AG09319 (cell line): ENCODE results near the gene POU2F3.
A peak's percentile ranks its signal among the peaks of the same experiment; 100 is the strongest.

Experiments
- DNase-seq: peaks from one replicate; pipeline ENCODE4 v3.0.0-alpha.2; 2010; ENCODE audit warnings: low read depth; ENCODE audit errors: extremely low read depth
- CTCF ChIP-seq: IDR thresholded peaks from 2 replicates; pipeline ENCODE4 v1.5.1; 2011; ENCODE audit warnings: low read depth, mild to moderate bottlenecking, inconsistent platforms, low read length, moderate library complexity

Gene POU2F3

DNA sequence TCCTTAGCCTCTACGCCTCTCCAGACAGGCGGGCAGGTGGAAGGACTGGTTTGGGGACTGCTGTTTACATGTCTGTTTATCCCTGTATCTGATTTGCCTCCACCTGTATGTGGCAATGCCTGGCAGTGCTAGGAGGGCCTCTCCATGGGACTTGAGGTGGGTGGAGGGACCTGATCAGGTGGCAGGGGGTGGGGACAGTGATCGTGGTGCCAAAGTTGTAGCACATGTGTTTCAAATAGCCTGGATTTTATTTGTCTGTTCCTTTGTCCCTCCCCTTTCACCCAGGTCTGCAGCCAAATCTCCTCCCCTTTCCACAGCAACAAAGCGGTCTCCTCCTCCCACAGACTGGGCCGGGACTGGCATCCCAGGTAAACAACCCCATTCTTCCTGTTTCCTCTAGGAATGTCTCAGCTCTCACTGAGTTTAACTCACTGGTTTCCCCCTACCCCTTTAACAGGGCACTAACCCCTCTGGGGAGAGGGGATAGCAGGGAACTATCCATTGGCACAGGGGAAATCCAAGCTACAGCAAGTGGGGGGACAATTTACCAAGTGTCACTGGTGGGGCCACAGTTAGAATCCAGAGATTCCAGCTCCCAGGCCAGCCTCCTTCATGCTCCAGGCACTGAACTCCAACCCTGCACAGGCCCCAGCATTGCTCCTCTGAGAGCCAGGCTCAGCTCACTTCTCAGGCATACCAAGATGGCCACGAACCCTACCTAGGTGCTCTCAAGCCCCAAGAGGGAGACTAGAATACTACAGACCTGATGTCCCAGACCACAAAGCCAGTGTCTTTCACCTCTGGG lies 62.3 kb downstream of the POU2F3 start:
- TF ChIP-seq CTCF = no peak
- no peak for DNase-seq

DNA sequence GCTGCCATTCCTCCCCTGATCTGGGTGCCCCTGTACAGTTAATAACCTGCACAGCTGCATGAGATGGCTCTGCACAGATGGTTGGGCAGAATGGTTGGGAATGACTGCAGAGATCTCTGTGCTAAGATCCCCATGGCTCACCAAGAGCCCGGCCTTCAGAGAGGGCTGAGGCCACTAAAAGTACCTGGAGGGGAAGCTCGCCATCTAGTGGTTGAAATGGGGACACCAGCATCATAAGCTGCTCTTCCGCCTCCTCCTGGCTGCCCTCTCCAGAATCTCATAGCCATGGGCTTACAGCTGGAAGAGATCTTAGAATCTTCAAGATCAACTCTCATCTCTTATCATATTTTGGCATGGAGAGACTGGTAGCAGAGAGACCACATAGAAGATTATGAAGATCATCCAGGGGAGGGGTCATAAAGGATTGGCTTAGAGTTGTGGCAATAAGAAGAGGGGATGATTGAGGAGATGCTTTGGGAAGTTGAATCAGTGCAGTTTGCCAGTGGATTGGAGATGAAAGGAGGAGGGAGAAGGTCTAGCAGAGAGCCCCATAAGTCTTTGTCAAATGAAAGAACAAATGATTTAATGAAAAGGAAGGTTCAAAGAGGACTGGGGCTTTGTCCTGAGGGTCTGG lies 63.2 kb downstream of the POU2F3 start:
- peak; percentile 49 for DNase-seq
- peak; percentile 100 for TF ChIP-seq CTCF

DNA sequence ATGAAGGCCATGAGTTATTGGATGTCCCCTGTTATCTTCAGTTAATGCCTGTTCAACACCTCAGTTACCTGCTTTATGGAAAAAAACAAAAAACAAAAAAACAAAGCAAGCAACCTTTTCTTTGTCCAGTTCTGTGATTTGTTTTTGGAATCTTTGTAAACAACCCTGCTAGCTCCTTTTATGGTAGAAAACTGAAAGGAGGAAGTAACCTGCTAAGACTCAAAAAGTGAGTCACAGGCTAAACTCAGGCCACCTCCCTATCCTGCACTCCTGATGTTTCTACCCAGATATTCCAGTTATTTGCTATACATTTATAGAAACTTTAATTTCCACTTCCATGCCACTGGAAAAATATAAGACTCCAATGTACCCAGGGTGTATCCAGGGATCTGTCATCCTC lies 64.6 kb downstream of the POU2F3 start:
- TF ChIP-seq CTCF = no peak
- no peak for DNase-seq

DNA sequence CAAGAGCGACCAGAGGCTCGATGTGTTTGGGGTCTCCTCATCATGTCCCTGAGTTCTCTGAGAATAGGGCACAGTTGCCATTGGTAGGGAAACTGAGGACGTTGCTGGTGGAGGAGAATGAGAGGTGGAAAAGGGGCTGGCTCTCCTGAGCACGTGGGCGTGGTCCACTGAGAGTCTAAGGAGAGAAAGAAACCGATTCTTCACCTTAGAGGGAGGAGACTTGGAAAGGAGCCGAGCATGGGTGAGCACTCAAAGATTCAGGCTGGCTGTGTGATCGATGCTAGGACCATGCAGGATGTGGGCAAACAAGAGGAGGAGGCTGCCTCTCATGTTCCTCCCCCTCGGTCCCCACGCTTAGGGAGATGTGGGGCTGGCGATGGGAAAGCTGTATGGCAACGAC lies 65.3 kb downstream of the POU2F3 start:
- no peak for DNase-seq

DNA sequence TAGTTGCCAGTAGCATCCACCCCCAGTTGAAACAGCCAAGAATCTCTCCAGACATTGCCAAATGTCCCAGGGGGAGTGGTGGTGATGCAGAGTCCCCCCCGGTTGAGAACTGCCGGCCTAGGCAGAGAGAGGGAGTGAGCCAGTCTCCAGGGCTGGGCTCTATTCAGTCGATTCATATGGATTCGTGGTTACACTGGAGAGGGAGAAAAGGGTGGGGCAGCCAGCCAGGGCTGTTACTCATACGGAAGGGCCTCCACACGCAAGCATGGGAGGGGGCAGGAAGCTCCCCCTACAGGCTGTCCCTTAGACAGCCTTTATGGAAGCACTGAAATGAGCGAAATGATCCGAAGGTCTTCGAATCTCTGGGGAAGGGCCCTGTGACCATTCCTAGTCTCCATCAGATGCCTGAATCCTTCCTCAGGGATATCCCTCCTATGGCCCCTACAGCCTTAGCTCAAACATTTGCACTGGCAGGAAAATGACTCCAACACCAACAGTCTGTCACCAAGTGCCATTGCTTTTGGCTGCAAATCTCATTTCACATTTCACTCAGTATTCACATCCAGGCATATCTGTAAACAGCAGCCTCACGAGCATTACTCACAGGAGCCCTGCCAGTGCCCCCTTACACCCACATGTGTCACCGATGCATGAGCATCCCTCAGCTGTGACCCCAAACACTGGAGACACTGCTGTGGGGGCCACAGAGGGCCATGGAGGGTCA lies 66.7 kb downstream of the POU2F3 start:
- peak; percentile 74 for DNase-seq
- peak; percentile 69 for TF ChIP-seq CTCF

More for the DNA sequence above, 65.3 kb downstream of the POU2F3 start:
- TF ChIP-seq CTCF = no peak

- no peak for DNase-seq
- no peak for TF ChIP-seq CTCF
Measured at GRCh38 chr11:120307476-120307875, 67.5 kb downstream of the POU2F3 start.

GRCh38 chr11:120308081-120308480 lies 68.1 kb downstream of the POU2F3 start:
- no peak for TF ChIP-seq CTCF
- DNase-seq = no peak
